Uterus (tissue), 4 donors: ENCODE results near the gene IP6K1. TPM values are rescaled to one million over a fixed set of nuclear protein-coding genes. Genes with fewer than 3 reads are reported as not detected.

Experiments
- DNase-seq, 2 donors: peaks; one replicate each; pipeline ENCODE4 v3.0.0-alpha.2; 2019 to 2020
- H3K27ac ChIP-seq, 2 donors: fragments of 200-600 bp; sonication (generic); 1 replicate in 1 of 2; 2 replicates in 1 of 2; pipeline ENCODE4 v1.5.1; 2016 to 2018
- H3K27me3 ChIP-seq, 2 donors: fragments of 200-600 bp; sonication (generic); one replicate each; pipeline ENCODE4 v1.5.1; 2018 to 2019; ENCODE audit warnings: control low read depth in 1 of 2
- H3K36me3 ChIP-seq, 2 donors: fragments of 200-600 bp; sonication (generic); one replicate each; pipeline ENCODE4 v1.5.1; 2019; ENCODE audit warnings: control low read depth in 1 of 2
- H3K4me1 ChIP-seq, 2 donors: fragments of 200-600 bp; sonication (generic); one replicate each; pipeline ENCODE4 v1.5.1; 2018 to 2019; ENCODE audit warnings: control low read depth in 1 of 2
- H3K4me3 ChIP-seq, 2 donors: fragments of 200-600 bp; sonication (generic); 1 replicate in 1 of 2; 2 replicates in 1 of 2; pipeline ENCODE4 v1.5.1; 2018 to 2019; ENCODE audit warnings: mild to moderate bottlenecking in 1 of 2
- H3K9me3 ChIP-seq, 2 donors: fragments of 200-600 bp; sonication (generic); one replicate each; pipeline ENCODE4 v1.5.1; 2019; ENCODE audit warnings: control low read depth in 1 of 2
- POLR2A ChIP-seq, 2 donors: fragments of 450-650 bp; IDR thresholded peaks; one replicate each; pipeline ENCODE4 v1.6.1; 2016; ENCODE audit warnings: antibody characterized with exemption in 2 of 2, mild to moderate bottlenecking in 1 of 2, moderate library complexity in 1 of 2
- intact Hi-C: fragments of 100-400 bp; cut with DNase I; formaldehyde crosslinking; loops from one replicate; pipeline ENCODE4 v1.15.1; 2023; ENCODE audit warnings: low total_unique reads
- total RNA-seq, 4 donors: library from RNA; depleted of rRNA in 3 of 4; stranded (reverse); fragments of >200 nt in 3 of 4; gene quantifications; one replicate each; pipeline versions ENCODE4 v1.1.0 to v1.2.4, GENCODE V29; 2014 to 2023
- TF ChIP-seq, protein P1 (sequence below), 4 experiments: fragments of 200-600 bp in 2 of 4; fragments of 450-650 bp in 2 of 4; sonication (generic) in 2 of 4; IDR thresholded peaks; one replicate each; pipeline ENCODE4 v1.5.1; 2016 to 2019; ENCODE audit warnings: antibody characterized with exemption in 4 of 4, mild to moderate bottlenecking in 2 of 4, moderate library complexity in 1 of 4
- donor health status: DM: yes; HTN: yes; CAD: no.

Gene IP6K1
- total RNA-seq, 4 donors from 2014 or later, result 41.8 to 58.4 (median 50.9) TPM

DNA sequence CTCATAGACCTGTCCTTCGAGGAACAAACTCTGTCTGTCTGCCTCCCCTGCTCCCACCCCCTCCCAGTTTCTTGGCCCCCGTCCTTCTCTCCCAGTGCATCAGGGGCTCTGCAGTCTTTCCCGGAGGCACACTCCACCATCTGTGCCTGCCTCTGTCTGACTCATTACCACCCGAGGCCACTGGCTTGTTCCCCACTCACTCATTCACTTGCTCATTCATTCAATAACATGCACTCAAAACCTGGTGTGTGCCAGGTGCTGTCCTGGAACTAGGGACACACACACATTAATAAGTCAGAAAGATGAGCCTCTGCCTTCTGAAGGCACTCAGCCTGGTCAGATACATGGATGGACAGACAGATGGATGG, 79.2 kb downstream of the IP6K1 start:
- no peaks in the 10 kb centered on the region for H3K36me3 ChIP-seq
- H3K27me3 ChIP-seq, result no peaks in the 10 kb centered on the region
- no peak for DNase-seq
- TF ChIP-seq POLR2A (IDR thresholded peaks at IDR 0.05), result no peak
- TF ChIP-seq, protein P1, sequence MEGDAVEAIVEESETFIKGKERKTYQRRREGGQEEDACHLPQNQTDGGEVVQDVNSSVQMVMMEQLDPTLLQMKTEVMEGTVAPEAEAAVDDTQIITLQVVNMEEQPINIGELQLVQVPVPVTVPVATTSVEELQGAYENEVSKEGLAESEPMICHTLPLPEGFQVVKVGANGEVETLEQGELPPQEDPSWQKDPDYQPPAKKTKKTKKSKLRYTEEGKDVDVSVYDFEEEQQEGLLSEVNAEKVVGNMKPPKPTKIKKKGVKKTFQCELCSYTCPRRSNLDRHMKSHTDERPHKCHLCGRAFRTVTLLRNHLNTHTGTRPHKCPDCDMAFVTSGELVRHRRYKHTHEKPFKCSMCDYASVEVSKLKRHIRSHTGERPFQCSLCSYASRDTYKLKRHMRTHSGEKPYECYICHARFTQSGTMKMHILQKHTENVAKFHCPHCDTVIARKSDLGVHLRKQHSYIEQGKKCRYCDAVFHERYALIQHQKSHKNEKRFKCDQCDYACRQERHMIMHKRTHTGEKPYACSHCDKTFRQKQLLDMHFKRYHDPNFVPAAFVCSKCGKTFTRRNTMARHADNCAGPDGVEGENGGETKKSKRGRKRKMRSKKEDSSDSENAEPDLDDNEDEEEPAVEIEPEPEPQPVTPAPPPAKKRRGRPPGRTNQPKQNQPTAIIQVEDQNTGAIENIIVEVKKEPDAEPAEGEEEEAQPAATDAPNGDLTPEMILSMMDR (IDR thresholded peaks at IDR 0.05), result no peak
- intact Hi-C loops, result loop anchor here (10.0 kb wide), 1 partner anchor 128 kb away; no protein-coding TSS in a partner anchor
- H3K4me1 ChIP-seq, result no peaks in the 10 kb centered on the region
- no peaks in the 10 kb centered on the region for H3K9me3 ChIP-seq
- H3K4me3 ChIP-seq, result no peak overlapping the region
- H3K27ac ChIP-seq, result no peak overlapping the region

DNA sequence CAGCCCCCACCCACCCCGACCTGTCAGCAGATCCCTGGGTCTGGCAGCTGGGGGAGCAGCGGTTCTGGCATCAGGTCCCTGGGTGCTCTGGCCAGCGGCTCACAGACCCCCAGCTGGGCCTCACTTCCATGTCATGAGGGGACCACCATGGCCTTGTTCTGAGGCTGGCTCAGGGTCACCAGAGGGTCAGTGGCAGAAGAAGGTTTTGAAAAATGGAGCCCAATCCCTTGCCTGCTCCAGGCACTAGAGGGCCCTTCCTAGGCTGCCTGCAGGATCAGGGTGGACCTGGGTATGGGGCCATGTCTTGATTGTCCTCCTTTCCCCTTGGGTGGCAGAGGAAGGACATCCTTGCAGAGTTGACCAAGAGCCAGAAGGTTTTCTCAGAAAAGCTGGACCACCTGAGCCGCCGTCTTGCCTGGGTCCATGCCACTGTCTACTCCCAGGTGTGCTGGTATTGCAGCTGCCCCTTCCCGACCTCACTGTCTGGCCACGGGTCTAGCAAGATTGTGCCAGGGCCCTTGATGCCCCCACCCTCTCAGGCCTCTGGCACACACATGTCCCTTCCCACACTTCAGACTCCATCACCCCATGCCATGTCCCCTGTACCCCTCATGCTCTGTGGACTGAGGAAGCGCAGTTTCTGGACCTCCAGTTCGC, 79.8 kb downstream of the IP6K1 start:
- no peak for TF ChIP-seq POLR2A (IDR thresholded peaks at IDR 0.05)
- TF ChIP-seq, protein P1 (IDR thresholded peaks at IDR 0.05), result no peak
- intact Hi-C loops, result loop anchor here (10.0 kb wide), 1 partner anchor 128 kb away; no protein-coding TSS in a partner anchor
- H3K4me1 ChIP-seq, result no peaks in the 10 kb centered on the region
- DNase-seq, result no peak
- H3K36me3 ChIP-seq, result no peaks in the 10 kb centered on the region
- no peaks in the 10 kb centered on the region for H3K27me3 ChIP-seq
- no peak overlapping the region for H3K4me3 ChIP-seq
- H3K27ac ChIP-seq, result no peak overlapping the region
- H3K9me3 ChIP-seq, result no peaks in the 10 kb centered on the region

DNA sequence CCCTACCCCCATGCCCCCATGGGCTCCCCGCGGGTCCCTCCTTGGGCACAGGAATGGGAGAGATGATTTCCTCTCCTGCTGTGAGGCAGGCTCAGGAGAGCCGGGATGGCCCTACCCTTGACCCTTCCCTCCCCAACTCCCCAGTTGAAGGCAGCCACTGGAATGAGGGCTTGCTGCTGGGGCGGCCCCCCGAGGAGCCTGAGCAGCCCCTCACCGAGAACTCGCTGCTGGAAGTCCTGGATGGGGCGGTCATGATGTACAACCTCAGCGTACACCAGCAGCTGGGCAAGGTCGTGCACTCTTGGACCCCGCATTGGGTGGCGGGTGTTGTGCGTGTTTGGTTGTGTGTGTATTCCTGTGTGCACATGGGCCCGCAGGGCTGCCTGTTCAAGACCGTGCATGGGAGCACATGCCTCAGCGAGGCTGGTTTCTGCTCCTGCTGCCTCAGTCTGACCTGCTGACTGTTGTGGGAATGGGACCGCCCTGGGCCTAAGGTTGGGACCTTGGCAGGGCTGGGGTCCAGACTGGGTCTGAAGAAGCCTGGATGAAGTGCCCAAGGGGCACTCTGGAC, 80.9 kb downstream of the IP6K1 start:
- TF ChIP-seq, protein P1 (IDR thresholded peaks at IDR 0.05), result no peak
- no peak for TF ChIP-seq POLR2A (IDR thresholded peaks at IDR 0.05)
- intact Hi-C loops, result loop anchor here (10.0 kb wide), 1 partner anchor 129 kb away; no protein-coding TSS in a partner anchor
- H3K27me3 ChIP-seq, result no peaks in the 10 kb centered on the region
- H3K4me1 ChIP-seq, result no peaks in the 10 kb centered on the region
- H3K9me3 ChIP-seq, result no peaks in the 10 kb centered on the region
- H3K36me3 ChIP-seq, result no peaks in the 10 kb centered on the region
- DNase-seq, result no peak
- no peak overlapping the region for H3K27ac ChIP-seq
- no peak overlapping the region for H3K4me3 ChIP-seq

DNA sequence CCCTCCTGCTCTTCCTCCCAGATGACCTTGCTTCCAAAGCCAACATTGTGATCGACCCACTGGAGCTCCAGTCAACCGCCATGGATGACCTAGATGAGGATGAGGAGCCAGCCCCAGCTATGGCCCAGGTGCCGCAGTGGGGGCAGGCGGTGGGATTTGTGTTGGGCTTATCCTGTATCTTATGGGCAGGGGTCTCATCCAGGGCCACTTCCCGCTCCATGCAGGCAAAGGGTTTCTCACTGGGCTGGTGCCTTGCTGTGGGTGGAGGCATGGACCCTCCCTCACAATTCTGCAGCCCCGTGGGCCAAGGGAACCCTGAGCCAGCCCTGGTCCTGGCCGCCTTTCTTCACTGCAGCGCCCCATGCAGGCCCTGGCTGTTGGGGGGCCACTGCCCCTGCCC, 81.7 kb downstream of the IP6K1 start:
- no peak overlapping the region for H3K4me3 ChIP-seq
- no peaks in the 10 kb centered on the region for H3K27me3 ChIP-seq
- no peaks in the 10 kb centered on the region for H3K36me3 ChIP-seq
- H3K9me3 ChIP-seq, result no peaks in the 10 kb centered on the region
- H3K4me1 ChIP-seq, result no peaks in the 10 kb centered on the region
- no peak overlapping the region for H3K27ac ChIP-seq
- no peak for TF ChIP-seq POLR2A (IDR thresholded peaks at IDR 0.05)
- TF ChIP-seq, protein P1 (IDR thresholded peaks at IDR 0.05), result no peak
- intact Hi-C loops, result loop anchor here (10.0 kb wide), 1 partner anchor 130 kb away; no protein-coding TSS in a partner anchor
- no peak for DNase-seq

DNA sequence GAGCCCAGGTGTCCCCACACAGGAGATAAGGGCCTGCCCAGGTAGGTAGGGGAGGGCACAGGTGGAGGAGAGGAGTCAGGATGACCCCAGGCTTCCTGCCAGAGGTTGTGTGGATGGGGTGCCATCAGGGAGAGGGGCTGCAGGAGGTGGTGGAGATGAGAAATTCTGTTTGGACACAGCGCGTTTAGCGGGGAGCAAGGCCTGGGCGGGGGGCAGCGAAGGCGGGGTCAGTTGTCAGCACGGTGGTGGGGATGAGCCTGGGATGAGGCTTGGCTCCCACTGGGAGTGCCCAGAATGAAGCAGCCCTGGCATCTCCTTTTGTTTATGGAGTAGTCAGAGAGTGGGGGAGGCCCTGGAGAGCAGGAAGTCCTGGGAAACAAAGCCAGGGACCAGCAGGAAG, 82.4 kb downstream of the IP6K1 start:
- Histone ChIP-seq H3K36me3 (no peaks in the 10 kb centered on the region), H3K4me1 (no peaks in the 10 kb centered on the region), H3K4me3 (no peak overlapping the region), H3K9me3 (no peaks in the 10 kb centered on the region), H3K27ac (no peak overlapping the region), H3K27me3 (no peaks in the 10 kb centered on the region)
- intact Hi-C loops, result loop anchor here (10.0 kb wide), 1 partner anchor 131 kb away; no protein-coding TSS in a partner anchor
- TF ChIP-seq, protein P1 (IDR thresholded peaks at IDR 0.05), result no peak
- no peak for TF ChIP-seq POLR2A (IDR thresholded peaks at IDR 0.05)
- DNase-seq, result no peak
